Activated CD4-positive, CD25-positive, alpha-beta regulatory T cell treated with anti-CD3 and anti-CD28 coated beads, Interleukin-2, amount 50 U/mL, for 16 hours (primary cell): Measurements from ENCODE around the gene GMCL1.
A peak's percentile ranks its signal among the peaks of the same experiment; 100 is the strongest.
"Not testable (repeated sequence)": the region's sequence is repeated elsewhere in the genome, so short reads cannot be mapped to it uniquely, and the experiment has no call there.

Experiments
- DNase-seq: peaks from one replicate; pipeline ENCODE4 v3.0.0-alpha.2; 2020; ENCODE audit warnings: low read depth, low spot score

Gene GMCL1, protein sequence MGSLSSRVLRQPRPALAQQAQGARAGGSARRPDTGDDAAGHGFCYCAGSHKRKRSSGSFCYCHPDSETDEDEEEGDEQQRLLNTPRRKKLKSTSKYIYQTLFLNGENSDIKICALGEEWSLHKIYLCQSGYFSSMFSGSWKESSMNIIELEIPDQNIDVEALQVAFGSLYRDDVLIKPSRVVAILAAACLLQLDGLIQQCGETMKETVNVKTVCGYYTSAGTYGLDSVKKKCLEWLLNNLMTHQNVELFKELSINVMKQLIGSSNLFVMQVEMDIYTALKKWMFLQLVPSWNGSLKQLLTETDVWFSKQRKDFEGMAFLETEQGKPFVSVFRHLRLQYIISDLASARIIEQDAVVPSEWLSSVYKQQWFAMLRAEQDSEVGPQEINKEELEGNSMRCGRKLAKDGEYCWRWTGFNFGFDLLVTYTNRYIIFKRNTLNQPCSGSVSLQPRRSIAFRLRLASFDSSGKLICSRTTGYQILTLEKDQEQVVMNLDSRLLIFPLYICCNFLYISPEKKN

DNA sequence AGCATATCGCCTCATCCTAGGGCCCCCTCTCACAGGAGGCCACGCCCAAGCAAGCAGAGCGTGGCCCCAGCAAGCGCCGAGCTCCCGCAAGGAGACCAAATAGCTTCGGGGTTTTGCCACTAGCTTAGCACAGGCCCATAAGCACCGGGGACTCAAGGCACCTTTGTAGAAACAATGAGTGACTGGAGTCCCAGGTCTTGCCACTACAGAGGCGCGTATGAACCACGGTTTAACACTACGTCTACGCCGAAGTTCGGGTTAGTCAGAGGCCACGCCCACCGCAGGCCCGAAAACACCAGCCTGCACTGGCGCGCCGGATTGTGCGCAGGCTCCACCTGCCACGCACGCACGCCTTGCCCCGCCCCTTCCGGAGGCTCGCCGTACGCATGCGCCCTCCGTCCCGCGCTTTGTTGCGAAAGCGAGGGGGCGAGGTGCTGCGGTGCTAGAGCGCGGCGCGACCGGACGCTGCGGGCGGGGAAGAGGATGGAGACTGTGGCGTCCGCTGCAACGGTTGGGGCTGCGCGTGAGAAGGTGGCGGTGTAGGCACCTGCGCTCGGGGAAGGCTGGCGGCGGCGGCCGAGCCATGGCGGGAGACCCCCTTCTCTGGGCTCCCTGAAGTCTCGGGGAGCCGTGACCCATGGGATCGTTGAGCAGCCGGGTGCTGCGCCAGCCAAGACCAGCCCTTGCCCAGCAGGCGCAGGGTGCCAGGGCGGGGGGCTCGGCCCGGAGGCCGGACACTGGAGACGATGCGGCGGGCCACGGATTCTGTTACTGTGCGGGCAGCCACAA lies at the start of gene GMCL1:
TSS of gene GMCL1 (plus strand) at position 405 of the 789 bp plus-strand sequence. CDS start at position 638, 233 bp downstream.
- DNase-seq: peak; percentile 97

DNA sequence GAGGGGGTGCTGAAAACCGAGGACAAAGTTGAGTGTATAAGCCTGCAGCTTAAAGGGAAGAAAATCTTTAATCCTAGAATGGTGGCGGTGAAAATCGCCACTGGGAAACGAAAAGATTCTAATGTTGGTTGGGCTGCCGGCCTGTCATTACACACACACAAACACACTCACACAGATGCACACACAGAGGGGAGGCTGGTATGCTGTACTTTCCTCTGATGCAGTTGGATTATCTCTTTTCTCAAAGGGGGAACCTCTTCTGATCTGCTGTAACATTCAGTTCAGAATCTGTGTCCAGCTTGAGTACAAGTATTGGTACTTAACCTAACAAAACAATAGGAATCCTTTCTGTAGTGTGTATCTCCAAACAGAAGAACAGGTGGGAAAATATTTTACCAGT lies 48.5 kb upstream of the GMCL1 start:
- no peak for DNase-seq

DNA sequence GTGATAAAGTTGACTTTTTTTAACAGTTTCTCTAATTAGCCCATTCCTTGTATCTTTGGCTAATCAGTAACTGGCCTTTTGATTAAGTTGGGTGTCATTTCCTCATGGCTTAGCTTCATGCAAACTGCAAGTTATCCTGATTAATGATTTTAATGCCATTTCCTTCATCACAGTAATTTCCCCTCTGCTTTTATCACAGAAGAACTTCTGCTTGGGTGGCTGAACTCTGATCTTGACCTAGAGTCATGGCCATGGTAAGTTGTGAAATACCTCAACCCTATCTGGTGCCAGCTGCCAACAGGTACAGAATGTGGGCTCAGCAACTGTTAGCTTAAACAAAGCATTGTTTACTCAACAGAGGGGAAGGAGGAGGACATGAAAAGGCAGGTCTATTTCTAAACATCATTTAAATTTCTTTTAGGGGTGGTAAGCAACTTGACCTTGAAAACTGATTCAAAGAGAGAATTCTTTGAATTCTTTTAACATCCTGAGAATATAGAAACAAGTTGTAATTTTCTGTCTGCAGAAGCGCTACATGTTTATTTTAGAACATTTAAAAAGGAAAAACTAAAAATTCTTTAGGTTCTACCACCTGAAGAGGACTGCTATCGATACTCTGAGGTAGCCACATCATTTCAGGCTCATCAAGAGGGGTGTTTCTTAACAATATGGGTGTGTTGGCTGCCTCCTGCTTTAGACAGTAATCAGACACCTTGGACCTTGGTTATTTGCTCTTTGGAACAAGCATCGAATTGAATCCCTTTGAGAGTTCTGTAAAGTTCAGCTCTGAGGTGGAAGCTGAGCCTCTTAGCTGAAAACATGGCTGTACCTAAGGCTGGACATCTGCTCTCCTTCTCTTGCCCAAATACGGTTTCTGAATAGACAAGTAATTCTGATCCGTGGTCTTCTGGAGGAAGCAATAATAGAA lies 47.9 kb upstream of the GMCL1 start:
- no peak for DNase-seq

DNA sequence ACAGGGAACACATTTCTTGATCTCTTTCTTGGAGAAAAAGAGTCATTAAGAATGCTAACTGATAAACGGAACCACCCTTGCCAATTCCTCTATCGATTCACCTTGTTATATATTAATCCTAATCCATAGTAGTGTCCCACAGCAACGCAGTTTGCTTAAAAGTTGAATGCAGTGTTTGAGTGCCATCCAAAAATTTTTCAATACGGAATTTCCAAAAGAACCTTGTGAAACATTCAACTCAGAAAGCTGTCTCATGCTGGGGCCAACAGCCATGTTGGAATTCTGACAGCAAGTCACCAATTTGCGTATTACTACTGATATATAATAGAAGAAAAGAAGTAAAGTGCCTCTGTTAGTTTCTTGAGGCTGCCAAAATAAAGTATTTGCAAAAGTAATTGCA lies 45.2 kb upstream of the GMCL1 start:
- DNase-seq: no peak

DNA sequence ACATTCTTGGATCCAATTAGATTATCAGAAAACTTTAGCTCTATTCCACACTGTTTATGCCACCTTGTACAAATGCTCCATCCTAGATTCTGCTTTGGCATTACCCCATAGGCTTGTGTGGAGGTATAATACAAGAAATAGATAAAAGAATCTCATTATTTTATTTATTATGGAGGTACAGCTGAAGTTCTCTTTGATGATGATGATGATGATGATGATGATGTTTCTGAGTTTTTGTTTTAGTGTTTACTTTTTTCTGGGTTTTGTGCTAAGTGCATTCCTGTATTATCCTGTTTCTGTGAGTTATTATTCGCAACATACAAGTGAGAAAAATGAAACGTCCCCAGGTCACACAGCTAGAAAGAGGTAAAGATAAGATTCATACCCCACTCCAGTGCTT lies 44.1 kb upstream of the GMCL1 start:
- no peak for DNase-seq

DNA sequence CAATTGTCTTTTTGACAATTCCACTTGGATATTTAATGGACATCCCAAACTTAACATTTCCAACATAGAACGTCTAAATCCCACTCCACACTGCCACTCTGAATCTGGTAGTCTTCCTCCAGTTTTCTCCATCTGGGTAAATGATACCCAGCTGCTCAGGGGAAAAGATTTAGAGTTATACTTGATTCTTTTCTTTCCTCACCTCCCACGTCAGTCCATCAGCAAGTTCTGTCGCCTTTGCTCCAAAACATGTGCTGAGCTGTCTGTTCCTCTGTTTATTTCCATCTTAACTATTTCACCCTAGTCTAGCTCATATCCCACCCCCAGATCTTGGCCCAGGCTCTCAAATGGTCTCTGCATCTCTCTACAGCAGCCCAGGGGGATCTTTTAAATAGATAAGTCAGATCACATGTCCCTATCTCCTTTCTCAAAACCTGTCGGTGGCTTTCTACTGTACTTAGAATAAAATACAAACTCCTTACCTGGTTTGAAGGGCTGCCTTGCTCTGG lies 43.4 kb upstream of the GMCL1 start:
- DNase-seq: no peak

DNA sequence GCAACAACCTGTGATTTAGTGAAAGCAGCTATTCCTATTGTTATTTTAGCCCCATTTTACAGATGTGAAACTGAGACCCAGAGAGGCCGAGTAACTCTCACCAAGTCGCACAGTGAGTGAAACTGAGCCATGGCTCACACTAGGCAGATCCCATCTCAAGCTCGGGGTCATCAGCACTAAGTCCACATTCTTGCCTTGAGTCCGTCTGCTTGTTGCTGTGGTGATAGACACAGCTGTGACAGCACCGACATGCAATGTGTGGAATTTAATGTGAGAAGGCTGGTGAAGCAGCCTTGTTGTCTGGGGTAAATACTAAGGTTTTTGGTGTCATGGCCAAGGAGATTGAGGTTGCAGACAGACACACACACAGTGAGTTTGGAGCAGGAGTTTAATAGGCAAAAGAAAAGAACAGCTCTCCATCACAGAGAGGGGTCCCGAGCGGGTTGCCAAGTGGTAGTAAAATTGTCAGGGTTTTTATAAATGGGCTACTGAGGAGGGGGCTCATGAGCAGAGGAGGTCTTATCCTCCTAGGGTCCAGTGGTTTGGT lies 40.2 kb upstream of the GMCL1 start:
- DNase-seq: no peak

DNA sequence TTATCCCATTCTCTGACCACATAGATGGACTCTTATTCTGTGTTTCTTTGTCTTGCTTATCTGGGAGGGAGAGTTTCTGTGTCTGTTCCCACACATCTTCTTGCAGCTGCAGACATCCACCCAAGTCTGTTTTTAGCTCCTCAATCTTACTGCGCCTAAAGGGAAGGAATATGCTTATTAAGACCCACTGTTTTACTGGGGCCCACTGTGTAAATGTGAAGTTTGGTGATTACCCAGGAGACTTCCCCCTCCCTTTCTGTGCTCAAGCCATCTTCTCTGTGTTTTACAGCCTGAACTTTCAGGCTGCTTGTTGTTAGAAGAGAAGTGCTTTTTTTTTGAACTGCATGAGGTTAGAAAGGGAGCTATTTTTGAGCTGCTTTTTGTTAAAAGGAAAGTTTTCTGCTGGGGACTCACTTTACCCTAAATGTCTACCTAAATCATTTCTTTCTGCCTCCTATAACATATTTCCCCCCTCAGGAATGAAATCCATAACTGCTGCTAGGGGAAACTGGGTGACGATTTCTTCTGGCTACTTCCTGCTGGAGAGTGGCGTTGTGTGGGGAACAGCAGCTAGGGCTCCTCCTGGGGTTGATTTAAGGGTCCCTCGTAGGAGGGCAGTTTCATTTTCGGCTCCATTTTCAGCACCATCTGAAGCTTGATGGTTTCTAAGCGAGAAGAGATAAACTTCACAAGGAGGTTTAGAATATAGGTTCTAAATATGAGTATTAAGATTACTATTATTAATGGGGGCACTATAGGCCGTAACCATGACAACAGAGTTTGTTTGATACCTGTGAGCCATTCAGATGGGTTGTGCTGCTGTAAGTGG lies 39.5 kb upstream of the GMCL1 start:
- DNase-seq: no peak

DNA sequence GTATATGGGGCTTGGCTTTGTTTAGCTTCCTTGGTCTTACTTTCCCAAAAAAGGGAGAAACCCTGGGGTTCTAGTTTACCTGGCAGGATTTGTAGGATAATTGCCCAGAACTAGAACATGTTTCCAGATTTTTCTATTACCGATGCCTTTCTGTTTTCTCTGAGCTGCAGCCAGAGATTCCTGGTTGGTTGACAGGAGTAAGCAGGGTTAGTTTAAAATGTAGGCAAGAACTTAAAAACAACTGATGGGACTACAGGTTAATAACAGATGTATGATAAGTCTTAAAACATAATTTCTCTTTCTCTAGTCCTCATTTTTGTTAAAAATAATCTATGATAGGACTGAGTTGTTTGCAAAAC lies 38.9 kb upstream of the GMCL1 start:
- DNase-seq: no peak

DNA sequence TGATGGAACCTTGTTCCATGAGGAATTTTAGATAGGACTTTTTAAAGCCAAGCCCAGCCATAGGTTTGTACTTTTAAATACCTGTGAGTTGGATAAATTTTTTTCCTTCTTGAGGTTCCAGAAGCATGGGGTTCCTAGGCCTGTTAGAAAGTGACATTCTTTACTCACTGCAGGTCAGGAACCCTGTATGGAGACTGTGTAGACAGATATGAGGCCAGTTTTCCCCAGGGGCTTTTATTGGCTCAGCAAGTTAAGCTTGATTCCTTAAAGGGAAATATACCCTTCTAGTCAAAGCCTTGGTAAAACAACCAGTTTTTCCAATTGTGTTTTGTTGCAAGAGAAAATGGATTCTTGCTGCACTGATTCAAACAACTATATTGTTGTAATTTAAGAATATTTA lies 38.4 kb upstream of the GMCL1 start:
- DNase-seq: no peak

DNA sequence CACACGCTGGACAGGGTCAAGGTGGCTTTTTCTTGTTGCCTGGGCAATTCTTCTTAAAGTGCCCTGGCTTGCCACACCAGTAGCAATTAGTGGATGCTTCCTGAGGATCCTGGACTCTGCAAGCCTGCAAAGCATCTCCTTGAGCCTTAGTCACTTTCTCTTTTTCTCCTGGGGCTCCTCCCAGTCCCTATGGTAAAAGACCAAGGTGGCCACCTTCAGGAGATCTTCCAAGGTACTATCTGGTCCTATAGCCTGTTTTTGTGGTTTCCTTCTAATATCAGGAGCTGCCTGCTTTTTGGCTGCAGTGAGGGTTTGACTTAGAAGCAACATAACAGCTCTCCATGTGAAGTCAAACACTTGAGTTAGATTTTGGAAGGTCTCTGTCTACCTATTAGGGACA lies 33.3 kb upstream of the GMCL1 start:
- no peak for DNase-seq

DNA sequence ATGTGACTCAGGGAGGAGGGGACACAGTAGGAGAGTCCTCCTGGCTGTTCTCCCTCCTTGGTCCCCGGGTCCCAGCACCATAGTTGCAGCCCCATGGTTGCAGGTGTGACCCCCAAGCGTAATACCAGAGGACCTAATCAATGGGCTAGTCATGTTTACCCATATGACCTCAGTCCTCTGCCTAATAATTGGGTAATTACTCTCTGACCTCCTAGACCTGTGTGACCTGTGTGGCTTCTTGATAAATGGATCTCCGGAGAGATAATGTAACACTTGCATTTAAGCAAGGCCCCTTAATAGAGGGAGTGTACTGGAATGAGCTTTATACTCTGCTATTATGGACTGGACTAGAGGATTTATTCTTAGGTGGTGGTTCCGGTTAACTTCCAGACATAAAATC lies 32.2 kb upstream of the GMCL1 start:
- DNase-seq: no peak

DNA sequence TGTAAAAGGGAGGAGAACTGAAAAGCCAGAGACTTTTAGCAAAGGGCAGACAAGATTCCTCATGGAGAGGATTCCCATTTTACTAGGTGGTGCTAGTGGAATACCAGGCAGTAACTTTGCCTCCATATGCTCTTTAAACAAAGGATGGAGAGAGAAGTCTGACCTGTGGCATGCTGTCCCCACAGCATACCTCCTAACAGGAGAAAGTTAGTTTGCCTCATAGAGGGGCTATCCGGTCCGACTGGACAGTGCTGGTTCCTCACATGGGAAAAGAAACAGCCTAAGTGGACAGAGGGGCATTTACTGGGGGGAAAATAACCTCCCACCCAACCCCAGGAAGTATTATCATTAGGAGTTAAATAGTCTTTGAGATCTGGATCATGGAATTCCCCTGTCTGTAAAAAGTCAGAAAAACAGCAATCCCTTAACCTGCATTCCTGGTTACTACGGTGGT lies 31.6 kb upstream of the GMCL1 start:
- no peak for DNase-seq

DNA sequence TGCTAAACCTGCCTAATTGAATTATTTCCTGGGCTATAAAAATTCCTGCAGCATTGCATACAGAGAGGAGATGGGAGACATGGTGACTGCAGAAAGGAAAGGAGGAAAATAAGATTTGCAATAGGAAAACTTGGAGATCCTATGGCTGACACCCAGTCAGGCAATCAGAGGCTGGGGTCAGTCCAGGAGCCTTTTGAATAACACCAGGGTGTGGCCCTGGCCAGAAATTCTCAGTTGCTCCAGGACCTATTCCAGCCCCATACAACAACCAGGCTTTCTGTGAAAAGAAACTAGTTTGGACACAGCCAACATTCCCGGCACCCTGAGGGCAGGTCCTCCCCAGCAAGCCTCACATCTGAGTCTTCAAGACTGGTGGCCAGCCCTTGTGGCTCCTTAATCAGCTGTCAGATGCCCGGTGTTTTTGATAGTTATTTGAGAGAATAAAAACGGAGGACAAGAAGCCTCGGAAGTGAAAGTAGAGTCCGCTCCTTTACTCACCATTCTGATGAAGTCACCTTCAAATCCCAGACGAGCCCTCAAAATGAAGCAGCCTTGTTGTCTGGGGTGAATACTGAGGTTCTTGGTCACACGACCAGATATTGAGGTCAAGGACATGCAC lies 31.1 kb upstream of the GMCL1 start:
- no peak for DNase-seq

DNA sequence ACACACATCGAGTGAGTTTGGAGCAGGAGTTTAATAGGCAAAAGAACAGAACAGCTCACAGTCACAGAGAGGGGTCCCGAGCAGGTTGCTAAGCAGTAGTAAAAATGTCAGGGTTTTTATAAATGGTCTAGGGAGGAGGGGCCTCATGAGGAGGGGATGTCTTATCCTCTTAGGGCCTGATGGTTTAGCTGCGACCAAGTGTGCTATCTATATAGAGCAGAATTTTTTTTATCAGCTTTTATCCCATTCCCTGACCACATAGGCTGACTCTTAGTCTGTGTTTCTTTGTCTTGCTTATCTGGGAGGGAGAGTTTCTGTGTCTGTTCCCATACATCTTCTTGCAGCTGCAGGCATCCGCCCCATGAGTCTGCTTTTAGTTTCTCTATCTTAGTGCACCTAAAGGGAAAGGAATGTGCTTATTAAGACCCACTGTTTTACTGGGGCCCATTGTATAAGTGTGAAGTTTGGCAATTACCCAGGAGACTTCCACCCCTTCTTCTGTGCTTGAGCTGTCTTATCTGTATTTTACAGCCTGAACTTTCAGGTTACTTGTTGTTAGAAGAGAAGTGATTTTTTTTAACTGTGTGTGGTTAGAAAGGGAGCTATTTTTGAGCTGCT lies 30.4 kb upstream of the GMCL1 start:
- DNase-seq: no peak

DNA sequence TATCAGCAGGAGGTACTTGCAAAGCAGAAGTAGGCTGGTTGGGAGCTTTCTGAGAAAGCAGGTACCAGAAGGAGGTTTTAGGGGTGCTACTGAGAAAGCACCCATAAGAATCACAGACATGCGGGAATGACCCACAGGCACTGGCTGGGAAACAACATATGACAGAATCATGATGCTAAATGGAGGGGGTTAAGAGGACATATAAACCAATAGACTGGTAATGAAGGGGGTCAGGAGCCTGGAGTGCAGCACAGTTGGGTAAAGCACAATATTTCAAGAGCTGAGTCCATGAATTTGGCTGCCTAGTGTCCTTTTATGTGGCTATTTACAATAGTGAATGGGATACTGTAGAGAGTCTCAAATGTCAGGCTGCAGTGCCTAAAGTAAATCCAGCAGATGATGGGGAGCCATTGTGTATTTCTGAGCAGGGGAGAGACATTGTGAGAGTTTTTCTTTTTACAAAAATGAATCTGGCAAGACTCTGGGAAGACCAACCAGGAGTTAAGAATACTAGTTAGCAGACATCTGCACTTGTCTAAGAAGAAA lies 27.6 kb upstream of the GMCL1 start:
- DNase-seq: no peak

DNA sequence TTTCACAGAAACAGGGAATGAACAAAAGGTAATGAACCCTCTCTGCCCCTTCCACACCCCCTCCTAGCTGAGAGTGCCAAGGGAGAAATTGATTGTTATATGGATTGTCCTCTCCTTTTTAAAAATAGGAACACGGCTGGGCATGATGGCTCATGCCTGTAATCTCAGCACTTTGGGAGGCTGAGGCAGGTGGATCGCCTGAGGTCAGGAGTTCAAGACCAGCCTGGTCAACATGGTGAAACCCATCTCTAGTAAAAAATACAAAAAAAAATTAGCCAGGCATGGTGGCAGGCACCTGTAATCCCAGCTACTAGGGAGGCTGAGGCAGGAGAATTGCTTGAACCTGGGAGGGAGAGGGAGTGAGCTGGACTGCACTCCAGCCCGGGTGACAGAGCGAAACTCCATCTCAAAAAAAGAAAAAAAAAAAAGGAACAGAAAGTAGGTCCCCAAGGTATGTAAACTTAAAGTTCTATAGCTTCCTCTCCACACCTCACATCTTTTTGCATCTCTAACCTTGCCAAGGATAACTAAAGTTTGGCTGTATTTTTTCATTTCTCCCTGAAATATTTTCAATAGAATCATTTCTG lies 26.6 kb upstream of the GMCL1 start:
- not testable (repeated sequence) for DNase-seq

DNA sequence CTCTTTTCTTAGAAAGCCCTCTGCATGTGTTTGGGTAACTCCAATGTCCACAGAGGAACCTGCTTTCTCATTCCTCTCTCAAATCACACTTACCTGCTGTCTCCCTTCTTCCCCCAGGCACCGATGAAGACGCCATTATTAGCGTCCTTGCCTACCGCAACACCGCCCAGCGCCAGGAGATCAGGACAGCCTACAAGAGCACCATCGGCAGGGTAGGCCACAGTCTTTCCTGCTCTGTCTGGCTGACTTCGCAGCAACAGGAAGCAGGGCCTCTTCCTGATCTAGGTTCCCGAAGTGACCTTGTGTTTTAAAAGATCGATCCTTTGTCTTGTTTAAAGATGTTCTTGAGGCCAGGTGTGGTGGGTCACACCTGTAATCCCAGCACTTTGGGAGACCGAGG lies 25.0 kb upstream of the GMCL1 start:
- no peak for DNase-seq

DNA sequence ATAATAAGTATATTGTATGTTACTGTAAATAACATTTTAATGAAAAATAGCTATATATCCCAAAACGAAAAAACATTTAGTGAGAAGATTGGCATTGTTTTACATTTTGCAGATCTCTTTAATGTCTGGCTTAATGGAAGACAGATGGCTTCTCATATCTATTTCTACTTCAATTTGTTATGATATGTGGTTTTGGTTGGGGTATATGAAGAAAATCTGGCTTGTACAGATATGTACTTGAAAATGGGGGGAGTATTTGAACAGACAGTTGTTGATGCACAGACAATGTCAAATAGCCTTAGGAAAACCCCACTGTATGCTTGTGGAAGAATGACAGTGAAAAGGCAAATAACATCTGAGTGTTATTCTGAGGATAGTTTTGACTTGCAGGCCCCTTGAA lies 23.6 kb upstream of the GMCL1 start:
- DNase-seq: no peak
